ENCODE measurements around the gene ALPL. TPM values are rescaled to one million over a fixed set of nuclear protein-coding genes. Genes with fewer than 3 reads are reported as not detected.

The ALPL gene
- total and polyA plus RNA-seq, 9 of the 15 experiments (the other 6 are each of a cell fraction or from before 2014, with no cell fraction given): 0.04 to 0.38 (median 0.18) TPM; not detected in 4

- TF ChIP-seq, protein P1, sequence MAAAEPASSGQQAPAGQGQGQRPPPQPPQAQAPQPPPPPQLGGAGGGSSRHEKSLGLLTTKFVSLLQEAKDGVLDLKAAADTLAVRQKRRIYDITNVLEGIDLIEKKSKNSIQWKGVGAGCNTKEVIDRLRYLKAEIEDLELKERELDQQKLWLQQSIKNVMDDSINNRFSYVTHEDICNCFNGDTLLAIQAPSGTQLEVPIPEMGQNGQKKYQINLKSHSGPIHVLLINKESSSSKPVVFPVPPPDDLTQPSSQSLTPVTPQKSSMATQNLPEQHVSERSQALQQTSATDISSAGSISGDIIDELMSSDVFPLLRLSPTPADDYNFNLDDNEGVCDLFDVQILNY (CRISPR knock-in tag; IDR thresholded peaks at IDR 0.05): no peak
- TF ChIP-seq ZNF444 (CRISPR knock-in tag; IDR thresholded peaks at IDR 0.05): no peak
- no peak for TF ChIP-seq ZBTB17 (CRISPR knock-in tag; IDR thresholded peaks at IDR 0.05)
- TF ChIP-seq TRIM28 (IDR thresholded peaks at IDR 0.05): no peak
- TF ChIP-seq KAT7 (CRISPR knock-in tag; IDR thresholded peaks at IDR 0.05; ENCODE audit: borderline replicate concordance): no peak
- no peak for TF ChIP-seq SMARCA5 (IDR thresholded peaks at IDR 0.05)
- no peak for TF ChIP-seq ZNF232 (CRISPR knock-in tag; IDR thresholded peaks at IDR 0.05)
- TF ChIP-seq FOXJ3 (CRISPR knock-in tag; IDR thresholded peaks at IDR 0.05): no peak
- peak; percentile 39; the same call in 1 of the 2 replicates for TF ChIP-seq NFIC (IDR thresholded peaks at IDR 0.05)
- no peak for TF ChIP-seq ZNF696 (CRISPR knock-in tag; conservative IDR thresholded peaks at IDR 0.05)
- TF ChIP-seq PCBP1 (IDR thresholded peaks at IDR 0.05; ENCODE audit: low read depth, low read length, poor library complexity, severe bottlenecking): no peak
- TF ChIP-seq, protein P2, sequence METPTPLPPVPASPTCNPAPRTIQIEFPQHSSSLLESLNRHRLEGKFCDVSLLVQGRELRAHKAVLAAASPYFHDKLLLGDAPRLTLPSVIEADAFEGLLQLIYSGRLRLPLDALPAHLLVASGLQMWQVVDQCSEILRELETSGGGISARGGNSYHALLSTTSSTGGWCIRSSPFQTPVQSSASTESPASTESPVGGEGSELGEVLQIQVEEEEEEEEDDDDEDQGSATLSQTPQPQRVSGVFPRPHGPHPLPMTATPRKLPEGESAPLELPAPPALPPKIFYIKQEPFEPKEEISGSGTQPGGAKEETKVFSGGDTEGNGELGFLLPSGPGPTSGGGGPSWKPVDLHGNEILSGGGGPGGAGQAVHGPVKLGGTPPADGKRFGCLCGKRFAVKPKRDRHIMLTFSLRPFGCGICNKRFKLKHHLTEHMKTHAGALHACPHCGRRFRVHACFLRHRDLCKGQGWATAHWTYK (CRISPR knock-in tag; IDR thresholded peaks at IDR 0.05): no peak
- no peak for TF ChIP-seq RBM22 (IDR thresholded peaks at IDR 0.05; ENCODE audit: low read depth, low read length, poor library complexity, severe bottlenecking)
- TF ChIP-seq BCOR (IDR thresholded peaks at IDR 0.05): peak; percentile 80
- TF ChIP-seq TFAM (CRISPR knock-in tag; conservative IDR thresholded peaks at IDR 0.05): no peak
- no peak for TF ChIP-seq HNRNPH1 (optimal IDR thresholded peaks at IDR 0.05; ENCODE audit: low read depth, low read length)
- no peak for TF ChIP-seq JUNB (CRISPR knock-in tag; conservative IDR thresholded peaks at IDR 0.05)
- TF ChIP-seq, protein P3, sequence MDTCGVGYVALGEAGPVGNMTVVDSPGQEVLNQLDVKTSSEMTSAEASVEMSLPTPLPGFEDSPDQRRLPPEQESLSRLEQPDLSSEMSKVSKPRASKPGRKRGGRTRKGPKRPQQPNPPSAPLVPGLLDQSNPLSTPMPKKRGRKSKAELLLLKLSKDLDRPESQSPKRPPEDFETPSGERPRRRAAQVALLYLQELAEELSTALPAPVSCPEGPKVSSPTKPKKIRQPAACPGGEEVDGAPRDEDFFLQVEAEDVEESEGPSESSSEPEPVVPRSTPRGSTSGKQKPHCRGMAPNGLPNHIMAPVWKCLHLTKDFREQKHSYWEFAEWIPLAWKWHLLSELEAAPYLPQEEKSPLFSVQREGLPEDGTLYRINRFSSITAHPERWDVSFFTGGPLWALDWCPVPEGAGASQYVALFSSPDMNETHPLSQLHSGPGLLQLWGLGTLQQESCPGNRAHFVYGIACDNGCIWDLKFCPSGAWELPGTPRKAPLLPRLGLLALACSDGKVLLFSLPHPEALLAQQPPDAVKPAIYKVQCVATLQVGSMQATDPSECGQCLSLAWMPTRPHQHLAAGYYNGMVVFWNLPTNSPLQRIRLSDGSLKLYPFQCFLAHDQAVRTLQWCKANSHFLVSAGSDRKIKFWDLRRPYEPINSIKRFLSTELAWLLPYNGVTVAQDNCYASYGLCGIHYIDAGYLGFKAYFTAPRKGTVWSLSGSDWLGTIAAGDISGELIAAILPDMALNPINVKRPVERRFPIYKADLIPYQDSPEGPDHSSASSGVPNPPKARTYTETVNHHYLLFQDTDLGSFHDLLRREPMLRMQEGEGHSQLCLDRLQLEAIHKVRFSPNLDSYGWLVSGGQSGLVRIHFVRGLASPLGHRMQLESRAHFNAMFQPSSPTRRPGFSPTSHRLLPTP (IDR thresholded peaks at IDR 0.05; ENCODE audit: borderline replicate concordance, extremely low read depth, insufficient read length): no peak
- no peak for TF ChIP-seq ZNF589 (CRISPR knock-in tag; IDR thresholded peaks at IDR 0.05; ENCODE audit: low read depth)
- TF ChIP-seq TARDBP (IDR thresholded peaks at IDR 0.05): no peak
- TF ChIP-seq, protein P4, sequence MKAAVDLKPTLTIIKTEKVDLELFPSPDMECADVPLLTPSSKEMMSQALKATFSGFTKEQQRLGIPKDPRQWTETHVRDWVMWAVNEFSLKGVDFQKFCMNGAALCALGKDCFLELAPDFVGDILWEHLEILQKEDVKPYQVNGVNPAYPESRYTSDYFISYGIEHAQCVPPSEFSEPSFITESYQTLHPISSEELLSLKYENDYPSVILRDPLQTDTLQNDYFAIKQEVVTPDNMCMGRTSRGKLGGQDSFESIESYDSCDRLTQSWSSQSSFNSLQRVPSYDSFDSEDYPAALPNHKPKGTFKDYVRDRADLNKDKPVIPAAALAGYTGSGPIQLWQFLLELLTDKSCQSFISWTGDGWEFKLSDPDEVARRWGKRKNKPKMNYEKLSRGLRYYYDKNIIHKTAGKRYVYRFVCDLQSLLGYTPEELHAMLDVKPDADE (conservative IDR thresholded peaks at IDR 0.05; ENCODE audit: control insufficient read depth, low read depth, low read length): no peak
- TF ChIP-seq FOSL1 (tag; conservative IDR thresholded peaks at IDR 0.05): no peak
Observed at GRCh38 chr1:21618561-21619374, 109.5 kb downstream of the ALPL start (continued).
